Neural progenitor cell (in vitro differentiated cells): Measurements from ENCODE around the gene TMEM176B.

Experiments
- EZH2 ChIP-seq: fragments of 200-600 bp; sonication (generic); IDR thresholded peaks from 2 replicates; pipeline ENCODE4 v1.6.1; 2017; ENCODE audit warnings: antibody characterized with exemption, mild to moderate bottlenecking, moderate library complexity
- TF ChIP-seq, protein P1 (sequence below): fragments of 200-600 bp; sonication (generic); IDR thresholded peaks from 2 replicates; pipeline ENCODE4 v1.5.1; 2017; ENCODE audit warnings: antibody characterized with exemption, mild to moderate bottlenecking

GRCh38 chr7:150799741-150800580, at the start of gene TMEM176B:
- TF ChIP-seq, protein P1, sequence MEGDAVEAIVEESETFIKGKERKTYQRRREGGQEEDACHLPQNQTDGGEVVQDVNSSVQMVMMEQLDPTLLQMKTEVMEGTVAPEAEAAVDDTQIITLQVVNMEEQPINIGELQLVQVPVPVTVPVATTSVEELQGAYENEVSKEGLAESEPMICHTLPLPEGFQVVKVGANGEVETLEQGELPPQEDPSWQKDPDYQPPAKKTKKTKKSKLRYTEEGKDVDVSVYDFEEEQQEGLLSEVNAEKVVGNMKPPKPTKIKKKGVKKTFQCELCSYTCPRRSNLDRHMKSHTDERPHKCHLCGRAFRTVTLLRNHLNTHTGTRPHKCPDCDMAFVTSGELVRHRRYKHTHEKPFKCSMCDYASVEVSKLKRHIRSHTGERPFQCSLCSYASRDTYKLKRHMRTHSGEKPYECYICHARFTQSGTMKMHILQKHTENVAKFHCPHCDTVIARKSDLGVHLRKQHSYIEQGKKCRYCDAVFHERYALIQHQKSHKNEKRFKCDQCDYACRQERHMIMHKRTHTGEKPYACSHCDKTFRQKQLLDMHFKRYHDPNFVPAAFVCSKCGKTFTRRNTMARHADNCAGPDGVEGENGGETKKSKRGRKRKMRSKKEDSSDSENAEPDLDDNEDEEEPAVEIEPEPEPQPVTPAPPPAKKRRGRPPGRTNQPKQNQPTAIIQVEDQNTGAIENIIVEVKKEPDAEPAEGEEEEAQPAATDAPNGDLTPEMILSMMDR = no peak
- peak; percentile 87 for TF ChIP-seq EZH2
